SK-N-SH (cell line): Measurements from ENCODE around the gene CABLES2. TPM values are rescaled to one million over a fixed set of nuclear protein-coding genes. Genes with fewer than 3 reads are reported as not detected.

Experiments
- CTCF ChIA-PET: fragments of 300-600, 350-600 bp; formaldehyde crosslinking; extraction: SDS; loops from one replicate; lab custom pipeline; 2021; lab: Yijun Ruan, JAX
- POLR2A ChIA-PET: fragments of 350-600 bp; sonication (Branson Sonifier 250); formaldehyde crosslinking; extraction: SDS; loops from one replicate; lab custom pipeline; 2020; ENCODE audit warnings: antibody characterized with exemption, inconsistent platforms; lab: Yijun Ruan, JAX
- DNase-seq: peaks from one replicate; pipeline ENCODE4 v3.0.0; 2012
- H2AFZ ChIP-seq: fragments of 200-600 bp; sonication (generic); 2 replicates; pipeline ENCODE4 v1.8.1; 2016; ENCODE audit warnings: antibody characterized with exemption, mild to moderate bottlenecking, low read depth
- H3F3A ChIP-seq: fragments of 200-600 bp; sonication (generic); replicated peaks from 2 replicates; pipeline ENCODE3; 2016; ENCODE audit warnings: antibody characterized with exemption, mild to moderate bottlenecking; ENCODE audit not compliant: insufficient read depth
- H3K27ac ChIP-seq, 2 experiments: fragments of 200-500 bp in 1 of 2; fragments of 200-600 bp in 1 of 2; sonication (Bioruptor generic) in 1 of 2; sonication (generic), shearing (Covaris generic) in 1 of 2; 2 replicates each; pipeline versions ENCODE4 v1.5.1 to v1.6.1; 2014 to 2016; ENCODE audit warnings: low read depth in 2 of 2, inconsistent platforms in 1 of 2, low read length in 1 of 2, mild to moderate bottlenecking in 1 of 2, mixed read lengths in 1 of 2
- H3K27me3 ChIP-seq: fragments of 200-600 bp; sonication (generic), shearing (Covaris generic); 2 replicates; pipeline ENCODE4 v1.6.1; 2016; ENCODE audit warnings: mixed run types; ENCODE audit not compliant: insufficient read depth
- H3K36me3 ChIP-seq, 2 experiments: fragments of 200-500 bp in 1 of 2; fragments of 200-600 bp in 1 of 2; sonication (Bioruptor generic) in 1 of 2; sonication (generic) in 1 of 2; replicated peaks in 1 of 2; 2 replicates each; pipeline versions ENCODE3 to v1.5.1; 2014 to 2016; ENCODE audit warnings: low read length in 1 of 2, mild to moderate bottlenecking in 1 of 2; ENCODE audit not compliant: insufficient read depth in 2 of 2, control insufficient read depth in 1 of 2
- H3K4me1 ChIP-seq, 2 experiments: fragments of 200-500 bp in 1 of 2; fragments of 200-600 bp in 1 of 2; sonication (Bioruptor generic) in 1 of 2; sonication (generic), shearing (Covaris generic) in 1 of 2; 2 replicates each; pipeline versions ENCODE4 v1.5.1 to v1.6.1; 2014 to 2016; ENCODE audit warnings: low read depth in 1 of 2, low read length in 1 of 2, mixed run types in 1 of 2; ENCODE audit not compliant: insufficient read depth in 2 of 2, control insufficient read depth in 1 of 2
- H3K4me2 ChIP-seq: fragments of 200-600 bp; sonication (generic), shearing (Covaris generic); 2 replicates; pipeline ENCODE4 v1.6.1; 2017; ENCODE audit warnings: mixed run types
- H3K4me3 ChIP-seq, 2 experiments: fragments of 200-500 bp in 1 of 2; fragments of 200-600 bp in 1 of 2; sonication (Bioruptor generic) in 1 of 2; sonication (generic), shearing (Covaris generic) in 1 of 2; 2 replicates each; pipeline versions ENCODE4 v1.5.1 to v1.8.1; 2014 to 2016; ENCODE audit warnings: low read depth in 2 of 2, inconsistent platforms in 1 of 2, low read length in 1 of 2, mild to moderate bottlenecking in 1 of 2, mixed read lengths in 1 of 2, moderate library complexity in 1 of 2
- H3K79me2 ChIP-seq: fragments of 200-600 bp; sonication (generic); 2 replicates; pipeline ENCODE4 v1.8.1; 2017; ENCODE audit warnings: mild to moderate bottlenecking; ENCODE audit not compliant: insufficient read depth
- H3K9ac ChIP-seq: fragments of 200-600 bp; sonication (generic); 2 replicates; pipeline ENCODE4 v1.6.1; 2017; ENCODE audit warnings: mixed run types
- H3K9me2 ChIP-seq: fragments of 200-600 bp; sonication (generic); 2 replicates; pipeline ENCODE4 v1.6.1; 2017; ENCODE audit warnings: mixed run types
- H3K9me3 ChIP-seq: fragments of 200-600 bp; sonication (generic); 2 replicates; pipeline ENCODE4 v1.6.1; 2017; ENCODE audit warnings: mixed run types, mild to moderate bottlenecking, moderate library complexity
- H4K20me1 ChIP-seq: fragments of 200-600 bp; sonication (generic); 2 replicates; pipeline ENCODE4 v1.6.1; 2017; ENCODE audit warnings: mild to moderate bottlenecking, mixed run types; ENCODE audit not compliant: insufficient read depth
- CHD2 ChIP-seq: fragments of 150-350 bp; IDR thresholded peaks from 2 replicates; pipeline ENCODE4 v1.6.1; 2018; ENCODE audit warnings: low read length; ENCODE audit not compliant: partially characterized antibody
- EP300 ChIP-seq, 2 experiments: IDR thresholded peaks; 2 replicates each; pipeline versions ENCODE4 v1.4.0 to v1.6.1; 2012; ENCODE audit warnings: borderline replicate concordance in 1 of 2, low read depth in 1 of 2, low read length in 1 of 2
- EZH2phosphoT487 ChIP-seq: fragments of 200-600 bp; sonication (generic); IDR thresholded peaks from 2 replicates; pipeline ENCODE4 v1.6.1; 2017; ENCODE audit warnings: low read depth, mixed run types, mild to moderate bottlenecking, antibody characterized with exemption, moderate library complexity, borderline replicate concordance
- FOSL2 ChIP-seq: IDR thresholded peaks from 2 replicates; pipeline ENCODE4 v1.4.0; 2012; ENCODE audit warnings: low read depth, mild to moderate bottlenecking, moderate library complexity, borderline replicate concordance
- RCOR1 ChIP-seq: fragments of 150-350 bp; IDR thresholded peaks from 2 replicates; pipeline ENCODE4 v1.6.1; 2017; ENCODE audit warnings: antibody characterized with exemption, low read length
- RXRA ChIP-seq: IDR thresholded peaks from 2 replicates; pipeline ENCODE4 v1.4.0; 2012; ENCODE audit warnings: low read depth, mild to moderate bottlenecking, borderline replicate concordance
- SIN3A ChIP-seq: IDR thresholded peaks from 2 replicates; pipeline ENCODE4 v1.6.1; 2012; ENCODE audit warnings: low read depth, mild to moderate bottlenecking, low read length, moderate library complexity, borderline replicate concordance
- YY1 ChIP-seq: IDR thresholded peaks from 2 replicates; pipeline ENCODE4 v1.4.0; 2012; ENCODE audit warnings: low read depth, mild to moderate bottlenecking
- WGBS: methylation state at CpG from one replicate; pipeline ENCODE4 v1.1.6; 2017; ENCODE audit warnings: low lambda C conversion rate; 5-methylcytosine and 5-hydroxymethylcytosine counted together
- polyA plus RNA-seq, 3 experiments: library from polyadenylated mRNA; depleted of rRNA; stranded (reverse); fragments of >200 nt; gene quantifications; 2 replicates each; pipeline ENCODE4 v1.2.3, GENCODE V29; 2012
- TF ChIP-seq, protein P1 (sequence below): IDR thresholded peaks from 2 replicates; pipeline ENCODE4; 2012
- TF ChIP-seq, protein P2 (sequence below): IDR thresholded peaks from 2 replicates; pipeline ENCODE4 v1.6.1; 2012; ENCODE audit warnings: mild to moderate bottlenecking, low read depth, low read length, moderate library complexity

CABLES2 gene
- polyA plus RNA-seq, 1 of the 3 experiments (the other 2 are of a cell fraction) = 4.8 TPM

DNA sequence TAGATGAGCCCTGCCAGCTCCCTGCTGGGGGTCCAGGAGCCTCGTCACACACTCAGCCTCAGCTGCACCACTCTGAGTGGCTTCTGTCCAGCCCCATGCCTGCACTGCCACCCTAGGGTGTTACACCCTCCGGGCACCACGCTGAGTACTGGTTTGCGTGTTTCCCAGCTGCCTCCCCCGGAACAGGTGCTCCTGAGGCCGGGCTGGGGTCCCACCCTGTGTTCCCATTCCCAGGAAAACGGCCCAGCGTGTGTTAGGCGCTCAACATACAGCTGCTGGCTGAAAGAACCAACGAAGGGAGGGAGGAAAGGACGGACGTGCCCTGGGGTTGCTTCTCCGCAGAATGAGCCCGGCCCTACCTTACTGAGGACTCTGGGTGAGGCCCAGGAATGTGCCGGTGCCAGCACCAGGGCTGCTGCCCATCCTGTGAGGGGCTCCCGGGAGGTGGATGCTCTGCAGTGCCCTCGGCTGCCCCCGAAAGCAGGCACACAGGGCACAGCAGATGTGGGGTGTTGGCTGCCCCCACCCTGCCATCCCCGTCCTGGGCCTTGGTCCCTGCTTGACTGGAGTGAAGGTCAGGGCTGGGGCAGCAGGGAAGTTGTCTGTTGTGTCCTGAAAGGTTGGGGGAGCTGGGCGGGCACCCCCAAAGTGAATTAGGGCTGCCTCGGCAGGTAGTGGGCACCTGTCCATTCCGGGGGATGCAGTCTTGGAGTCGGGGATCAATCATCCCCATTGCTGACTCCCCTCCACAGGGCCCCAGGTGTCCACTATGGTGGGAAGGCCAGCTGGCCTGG is 56.3 kb downstream of the CABLES2 start:
- TF ChIP-seq, protein P1, sequence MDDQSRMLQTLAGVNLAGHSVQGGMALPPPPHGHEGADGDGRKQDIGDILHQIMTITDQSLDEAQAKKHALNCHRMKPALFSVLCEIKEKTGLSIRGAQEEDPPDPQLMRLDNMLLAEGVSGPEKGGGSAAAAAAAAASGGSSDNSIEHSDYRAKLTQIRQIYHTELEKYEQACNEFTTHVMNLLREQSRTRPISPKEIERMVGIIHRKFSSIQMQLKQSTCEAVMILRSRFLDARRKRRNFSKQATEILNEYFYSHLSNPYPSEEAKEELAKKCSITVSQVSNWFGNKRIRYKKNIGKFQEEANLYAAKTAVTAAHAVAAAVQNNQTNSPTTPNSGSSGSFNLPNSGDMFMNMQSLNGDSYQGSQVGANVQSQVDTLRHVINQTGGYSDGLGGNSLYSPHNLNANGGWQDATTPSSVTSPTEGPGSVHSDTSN = no peak
- TF ChIP-seq EP300 (IDR thresholded peaks at IDR 0.05; ENCODE audit: borderline replicate concordance in 1 of 2, low read depth in 1 of 2, low read length in 1 of 2) = no peak
- TF ChIP-seq FOSL2 = no peak
- TF ChIP-seq, protein P2, sequence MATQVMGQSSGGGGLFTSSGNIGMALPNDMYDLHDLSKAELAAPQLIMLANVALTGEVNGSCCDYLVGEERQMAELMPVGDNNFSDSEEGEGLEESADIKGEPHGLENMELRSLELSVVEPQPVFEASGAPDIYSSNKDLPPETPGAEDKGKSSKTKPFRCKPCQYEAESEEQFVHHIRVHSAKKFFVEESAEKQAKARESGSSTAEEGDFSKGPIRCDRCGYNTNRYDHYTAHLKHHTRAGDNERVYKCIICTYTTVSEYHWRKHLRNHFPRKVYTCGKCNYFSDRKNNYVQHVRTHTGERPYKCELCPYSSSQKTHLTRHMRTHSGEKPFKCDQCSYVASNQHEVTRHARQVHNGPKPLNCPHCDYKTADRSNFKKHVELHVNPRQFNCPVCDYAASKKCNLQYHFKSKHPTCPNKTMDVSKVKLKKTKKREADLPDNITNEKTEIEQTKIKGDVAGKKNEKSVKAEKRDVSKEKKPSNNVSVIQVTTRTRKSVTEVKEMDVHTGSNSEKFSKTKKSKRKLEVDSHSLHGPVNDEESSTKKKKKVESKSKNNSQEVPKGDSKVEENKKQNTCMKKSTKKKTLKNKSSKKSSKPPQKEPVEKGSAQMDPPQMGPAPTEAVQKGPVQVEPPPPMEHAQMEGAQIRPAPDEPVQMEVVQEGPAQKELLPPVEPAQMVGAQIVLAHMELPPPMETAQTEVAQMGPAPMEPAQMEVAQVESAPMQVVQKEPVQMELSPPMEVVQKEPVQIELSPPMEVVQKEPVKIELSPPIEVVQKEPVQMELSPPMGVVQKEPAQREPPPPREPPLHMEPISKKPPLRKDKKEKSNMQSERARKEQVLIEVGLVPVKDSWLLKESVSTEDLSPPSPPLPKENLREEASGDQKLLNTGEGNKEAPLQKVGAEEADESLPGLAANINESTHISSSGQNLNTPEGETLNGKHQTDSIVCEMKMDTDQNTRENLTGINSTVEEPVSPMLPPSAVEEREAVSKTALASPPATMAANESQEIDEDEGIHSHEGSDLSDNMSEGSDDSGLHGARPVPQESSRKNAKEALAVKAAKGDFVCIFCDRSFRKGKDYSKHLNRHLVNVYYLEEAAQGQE = no peak
- no peak for TF ChIP-seq EZH2phosphoT487
- TF ChIP-seq YY1 = no peak
- TF ChIP-seq CHD2 = no peak
- no peak for TF ChIP-seq SIN3A
- no peak for TF ChIP-seq RCOR1
- TF ChIP-seq RXRA = no peak
- peaks cover 5% of the 10 kb centered on the region; the same call in 1 of the 2 replicates for H3K79me2 ChIP-seq
- H3K4me1 ChIP-seq = peaks cover 10 to 38% of the 10 kb centered on the region in 2 experiments; a peak in 3 of 4 replicates
- no peaks in the 10 kb centered on the region for H3K9me3 ChIP-seq
- no peaks in the 10 kb centered on the region for H3K27me3 ChIP-seq
- no peak overlapping the region for H3K4me3 ChIP-seq
- DNase-seq = no peak
- 81% methylated on average over 11 of the region's 23 CpGs for WGBS
- H3F3A ChIP-seq = no peaks in the 10 kb centered on the region
- no peak overlapping the region for H3K27ac ChIP-seq
- no peak overlapping the region for H3K4me2 ChIP-seq
- H3K36me3 ChIP-seq = peaks cover 5 to 29% of the 10 kb centered on the region in 2 experiments
- no peak overlapping the region for H3K9ac ChIP-seq
- no peaks in the 10 kb centered on the region for H3K9me2 ChIP-seq
- H2AFZ ChIP-seq = no peak overlapping the region
- ChIA-PET POLR2A (no interaction called here), CTCF (interaction anchor here (1.4 to 3.4 kb wide), 2 partner anchors 32 kb away, joined by 7 to 22 read pairs; no protein-coding TSS in a partner anchor)
- H4K20me1 ChIP-seq = no peaks in the 10 kb centered on the region
